ENCODE data around the gene STN1.

DNA sequence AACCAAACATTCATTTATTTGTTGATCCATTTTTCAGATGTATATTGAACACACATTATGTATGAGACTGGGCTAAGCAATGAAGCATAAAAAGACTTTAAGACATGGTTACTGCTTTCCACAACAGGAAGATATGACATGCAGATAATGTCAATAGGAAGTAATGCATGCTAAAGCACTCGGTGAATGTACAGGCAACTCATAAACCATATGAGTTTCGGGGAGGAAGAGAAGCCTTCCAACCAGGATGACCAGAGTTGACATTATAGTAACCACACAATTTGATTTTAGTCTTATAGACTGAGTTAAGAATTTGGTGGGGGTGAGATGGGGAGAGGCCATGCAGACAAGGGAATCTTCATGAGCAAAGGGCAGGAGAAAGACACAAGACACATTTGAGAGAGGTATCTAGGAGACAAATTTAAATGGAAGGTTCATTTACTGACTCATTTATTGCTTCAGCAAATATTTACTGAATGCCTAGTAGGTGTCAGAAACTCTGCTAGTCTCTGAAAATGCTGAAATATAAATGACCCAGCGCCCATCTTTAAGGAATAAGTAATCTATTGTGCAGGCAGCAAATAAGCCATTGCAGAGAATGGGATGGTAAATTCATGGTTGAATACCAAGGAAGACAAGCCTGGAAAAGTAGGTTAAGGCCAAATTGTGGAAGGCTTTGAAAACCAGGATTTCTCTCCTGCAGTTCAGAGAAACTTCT, 30.0 kb upstream of the STN1 start:
- TF ChIP-seq POLR2A (IDR thresholded peaks at IDR 0.05; ENCODE audit: low read length), result no peak
- TF ChIP-seq GATA1 (IDR thresholded peaks at IDR 0.05; ENCODE audit: low read depth, low read length), result no peak

Measured in erythroblast (primary cell).